Stimulated activated CD8-positive, alpha-beta memory T cell treated with anti-CD3 and anti-CD28 coated beads, Interleukin-4, amount 100 ng/mL, for 48 hours (primary cell): Measurements from ENCODE around the gene QSOX1.

Experiments
- DNase-seq: peaks from one replicate; pipeline ENCODE4 v3.0.0-alpha.2; 2020

The QSOX1 gene

GRCh38 chr1:180237869-180238476, 83.3 kb downstream of the QSOX1 start:
- DNase-seq: no peak

- DNase-seq: no peak
These were observed 84.0 kb downstream of the QSOX1 start for GRCh38 chr1:180238675-180239074.

- no peak for DNase-seq
These were observed 84.8 kb downstream of the QSOX1 start for GRCh38 chr1:180239145-180240096.

GRCh38 chr1:180241716-180242544, 87.3 kb downstream of the QSOX1 start:
- no peak for DNase-seq

GRCh38 chr1:180243517-180244221, 89.0 kb downstream of the QSOX1 start:
- no peak for DNase-seq

- no peak for DNase-seq
These were observed 90.2 kb downstream of the QSOX1 start for GRCh38 chr1:180244840-180245239.

- DNase-seq: no peak
These were observed 91.9 kb downstream of the QSOX1 start for GRCh38 chr1:180246579-180246978.

GRCh38 chr1:180247061-180247460, 92.4 kb downstream of the QSOX1 start:
- no peak for DNase-seq

GRCh38 chr1:180247580-180247979, 92.9 kb downstream of the QSOX1 start:
- DNase-seq: no peak

- DNase-seq: no peak
These were observed 93.5 kb downstream of the QSOX1 start for GRCh38 chr1:180248176-180248575.

- peak; percentile 50 for DNase-seq
These were observed 94.3 kb downstream of the QSOX1 start for GRCh38 chr1:180248731-180249681.

GRCh38 chr1:180249725-180250498, 95.2 kb downstream of the QSOX1 start:
- DNase-seq: no peak

- DNase-seq: no peak
These were observed 95.8 kb downstream of the QSOX1 start for GRCh38 chr1:180250499-180250770.

GRCh38 chr1:180250883-180251509, 96.3 kb downstream of the QSOX1 start:
- DNase-seq: no peak

- DNase-seq: no peak
These were observed 97.0 kb downstream of the QSOX1 start for GRCh38 chr1:180251526-180252305.

- DNase-seq: peak; percentile 91
These were observed 98.2 kb downstream of the QSOX1 start for GRCh38 chr1:180252638-180253536.
